T-cell (primary cell): Measurements from ENCODE around the gene MED27. TPM values are rescaled to one million over a fixed set of nuclear protein-coding genes. Genes with fewer than 3 reads are reported as not detected.

Source experiments
- ATAC-seq, 4 experiments: fragments of 200-7000 bp in 3 of 4; fragments of 150-1000 bp in 1 of 4; cut with Tn5 transposase; replicated peaks in 1 of 4; 1 replicate in 3 of 4; 2 replicates in 1 of 4; pipeline ENCODE4 v1.10.0; 2021; ENCODE audit warnings: moderate library complexity in 3 of 4, mild to moderate bottlenecking in 2 of 4, moderate number of reproducible peaks in 1 of 4
- CTCF ChIA-PET, 2 donors: fragments of 300-600 bp; sonication (Branson Sonifier 250); formaldehyde crosslinking; loops; one replicate each; lab custom pipeline; 2022; ENCODE audit warnings: antibody characterized with exemption in 2 of 2; lab: Charles Lee
- POLR2A ChIA-PET, 2 donors: fragments of 300-600 bp; sonication (Branson Sonifier 250); formaldehyde crosslinking; loops; one replicate each; lab custom pipeline; 2022; ENCODE audit warnings: antibody characterized with exemption in 2 of 2; lab: Charles Lee
- DNase-seq, 35 experiments: peaks; one replicate each; pipeline versions ENCODE4 v3.0.0 to v3.0.0-alpha.2; 2013 to 2023
- H3K27ac ChIP-seq: one replicate; pipeline ENCODE4 v1.5.1; 2013; ENCODE audit warnings: low read length
- H3K27me3 ChIP-seq, 2 experiments: replicated peaks in 1 of 2; 1 replicate in 1 of 2; 2 replicates in 1 of 2; pipeline versions ENCODE4 v1.6.1 to v1.7.0; 2013; ENCODE audit warnings: low read length in 1 of 2, mixed read lengths in 1 of 2; ENCODE audit not compliant: control insufficient read depth in 2 of 2, insufficient read depth in 2 of 2; ENCODE audit errors: extremely low read depth in 1 of 2
- H3K36me3 ChIP-seq, 2 donors: 1 replicate in 1 of 2; 2 replicates in 1 of 2; pipeline versions ENCODE4 v1.6.1 to v1.7.0; 2013; ENCODE audit warnings: low read length in 1 of 2; ENCODE audit not compliant: control insufficient read depth in 2 of 2, insufficient read depth in 1 of 2; ENCODE audit errors: extremely low read depth in 1 of 2
- H3K4me1 ChIP-seq, 2 experiments: 1 replicate in 1 of 2; 2 replicates in 1 of 2; pipeline versions ENCODE4 v1.6.1 to v1.7.0; 2013; ENCODE audit warnings: low read length in 2 of 2, mixed read lengths in 1 of 2; ENCODE audit not compliant: insufficient read depth in 2 of 2, control insufficient read depth in 1 of 2; ENCODE audit errors: extremely low read depth in 1 of 2
- H3K4me3 ChIP-seq, 2 donors: 1 replicate in 1 of 2; 2 replicates in 1 of 2; pipeline versions ENCODE4 v1.5.1 to v1.7.0; 2013; ENCODE audit warnings: mild to moderate bottlenecking in 2 of 2, low read length in 1 of 2, moderate library complexity in 1 of 2; ENCODE audit not compliant: control insufficient read depth in 1 of 2; ENCODE audit errors: extremely low read depth in 1 of 2
- H3K9me3 ChIP-seq: 2 replicates; pipeline ENCODE4 v1.7.0; 2013
- H3K27ac Mint-ChIP-seq, 2 donors: one replicate each; pipeline ENCODE4 v1.8.0; 2020 to 2021; ENCODE audit warnings: mild to moderate bottlenecking in 2 of 2, mixed read lengths in 2 of 2
- H3K27me3 Mint-ChIP-seq, 2 donors: one replicate each; pipeline ENCODE4 v1.8.0; 2021 to 2022; ENCODE audit warnings: mixed read lengths in 2 of 2
- H3K36me3 Mint-ChIP-seq: one replicate; pipeline ENCODE4 v1.8.0; 2021; ENCODE audit warnings: mixed read lengths
- H3K4me1 Mint-ChIP-seq, 3 donors: one replicate each; pipeline ENCODE4 v1.8.0; 2020 to 2022; ENCODE audit warnings: mixed read lengths in 3 of 3, mild to moderate bottlenecking in 1 of 3
- H3K4me3 Mint-ChIP-seq, 3 donors: one replicate each; pipeline ENCODE4 v1.8.0; 2020 to 2022; ENCODE audit warnings: mild to moderate bottlenecking in 3 of 3, mixed read lengths in 3 of 3, moderate library complexity in 3 of 3
- H3K9me3 Mint-ChIP-seq, 3 donors: one replicate each; pipeline ENCODE4 v1.8.0; 2020 to 2022; ENCODE audit warnings: mixed read lengths in 3 of 3
- WGBS: methylation state at CpG from one replicate; pipeline ENCODE4 v1.1.5; 2013; ENCODE audit warnings: missing lambda C conversion rate; ENCODE audit not compliant: insufficient coverage; 5-methylcytosine and 5-hydroxymethylcytosine counted together
- total RNA-seq, 35 experiments: library from RNA in 6 of 35; stranded (reverse) in 6 of 35; fragments of 120-200 nt in 1 of 35; gene quantifications; one replicate each; pipeline versions ENCODE4 v1.2.1 to v1.2.4 and lab custom pipeline; 2013 to 2026

Gene MED27
- total RNA-seq, 5 donors from 2014 or later (not counting 1 experiment from before 2014, with no cell fraction given): 15.0 to 26.7 (median 17.6) TPM

DNA sequence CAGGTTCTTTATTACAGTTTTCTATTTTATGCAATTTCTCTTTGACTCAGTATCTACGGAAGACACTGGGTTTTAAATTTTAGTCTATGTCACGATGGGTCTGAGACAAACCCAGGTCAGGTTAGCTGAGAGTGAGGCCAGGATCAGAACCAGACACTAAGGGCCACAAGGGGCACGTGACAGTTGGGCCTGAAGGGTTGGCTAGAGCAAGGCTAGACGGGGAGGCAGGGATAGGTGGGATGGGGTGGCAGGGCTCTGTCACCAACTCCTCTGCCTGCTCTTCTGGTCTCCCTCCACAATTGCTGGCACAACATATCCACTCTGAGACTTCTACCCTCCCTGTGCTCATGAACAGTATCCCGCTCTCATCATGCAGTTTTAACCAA, 76.4 kb downstream of the MED27 start:
- Mint-ChIP-seq H3K4me1 (peaks cover 28 to 52% (median 37%) of the 10 kb centered on the region in 3 donors), H3K27me3 (no peaks in the 10 kb centered on the region), H3K4me3 (no peak overlapping the region), H3K27ac (no peak overlapping the region), H3K9me3 (no peaks in the 10 kb centered on the region), H3K36me3 (peaks cover 25% of the 10 kb centered on the region)
- Histone ChIP-seq H3K4me1 (peaks cover 0 to 4% of the 10 kb centered on the region in 2 experiments), H3K27me3 (no peaks in the 10 kb centered on the region), H3K36me3 (no peaks in the 10 kb centered on the region), H3K27ac (no peak overlapping the region), H3K4me3 (no peak overlapping the region), H3K9me3 (no peaks in the 10 kb centered on the region)
- ATAC-seq (no peak), DNase-seq (no peak)
- ChIA-PET CTCF (interaction anchor here in 1 of 2 donors (0.6 kb wide), 1 partner anchor 257 kb away, joined by 3 read pairs; no protein-coding TSS in a partner anchor), POLR2A (no interaction called here)
- WGBS: 35% methylated on average over 3 of the region's 5 CpGs

DNA sequence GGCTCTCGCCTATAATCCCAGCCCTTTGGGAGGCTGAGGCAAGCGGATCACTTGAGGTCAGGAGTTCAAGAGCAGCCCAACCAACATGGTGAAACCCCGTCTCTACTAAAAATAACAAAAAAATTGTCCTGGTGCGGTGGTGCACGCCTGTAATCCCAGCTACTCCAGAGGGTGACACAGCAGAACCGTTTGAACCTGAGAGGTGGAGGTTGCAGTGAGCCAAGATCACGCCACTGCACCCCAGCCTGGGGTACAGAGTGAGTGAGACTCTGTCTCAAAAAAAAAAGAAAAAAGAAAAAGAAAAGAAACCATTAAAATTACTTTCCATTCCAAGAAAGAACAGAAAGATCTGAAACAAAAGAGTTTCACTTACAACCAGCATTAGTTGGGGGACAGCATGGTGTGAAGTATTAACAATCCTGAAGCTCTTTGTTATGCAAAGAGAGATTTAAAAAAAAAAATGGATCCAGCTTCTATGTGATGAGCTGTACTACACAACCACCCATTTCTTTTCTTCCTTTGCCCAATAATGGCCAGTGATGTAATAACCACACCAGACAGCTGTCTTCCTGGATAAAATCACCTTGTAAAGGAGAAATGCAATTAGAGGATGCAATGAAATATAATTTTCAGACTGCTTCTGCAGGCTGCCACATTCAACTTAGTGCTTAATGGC, 76.9 kb downstream of the MED27 start:
- ChIA-PET CTCF (interaction anchor here (0.6 kb wide), 2 partner anchors 18 to 258 kb away, joined by 3 read pairs; no protein-coding TSS in a partner anchor), POLR2A (no interaction called here)
- Mint-ChIP-seq H3K27ac (no peak overlapping the region), H3K4me3 (no peak overlapping the region), H3K27me3 (no peaks in the 10 kb centered on the region), H3K9me3 (no peaks in the 10 kb centered on the region), H3K36me3 (peaks cover 28% of the 10 kb centered on the region), H3K4me1 (peaks cover 24 to 47% (median 37%) of the 10 kb centered on the region in 3 donors)
- 62% methylated on average over 3 of the region's 7 CpGs for WGBS
- no peaks in the 10 kb centered on the region for H3K27me3 ChIP-seq
- H3K36me3 ChIP-seq: no peaks in the 10 kb centered on the region
- no peak overlapping the region for H3K4me3 ChIP-seq
- H3K9me3 ChIP-seq: no peaks in the 10 kb centered on the region
- ATAC-seq: no peak
- H3K4me1 ChIP-seq: peaks cover 0 to 4% of the 10 kb centered on the region in 2 experiments
- no peak for DNase-seq
- no peak overlapping the region for H3K27ac ChIP-seq

DNA sequence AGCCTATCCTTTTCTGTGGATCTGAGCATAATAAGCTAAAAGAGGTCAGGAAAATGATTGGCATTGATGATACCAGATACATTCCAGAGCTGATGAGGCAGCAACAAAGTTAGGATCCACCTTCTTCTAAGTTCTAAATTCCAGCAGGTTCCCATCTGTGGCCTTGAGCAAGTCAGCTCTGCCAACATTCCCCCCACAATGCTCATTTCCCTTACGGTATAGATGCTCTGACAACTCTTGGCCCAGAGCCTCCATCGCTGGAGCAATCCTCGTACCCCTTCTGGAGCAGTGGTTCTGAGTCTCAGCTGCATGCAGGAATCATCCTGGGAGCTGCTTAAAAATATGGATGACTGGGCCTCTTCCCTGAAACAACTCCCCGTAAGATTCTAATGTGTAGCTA, 78.1 kb downstream of the MED27 start:
- POLR2A ChIA-PET: no interaction called here
- peaks cover 13 to 36% (median 26%) of the 10 kb centered on the region in 3 donors for H3K4me1 Mint-ChIP-seq
- no peaks in the 10 kb centered on the region for H3K27me3 Mint-ChIP-seq
- ATAC-seq (no peak), DNase-seq (no peak)
- no peak overlapping the region for H3K4me3 ChIP-seq
- H3K27me3 ChIP-seq: no peaks in the 10 kb centered on the region
- H3K27ac Mint-ChIP-seq: no peak overlapping the region
- H3K36me3 Mint-ChIP-seq: peaks cover 32% of the 10 kb centered on the region
- WGBS: 96% methylated on average over 4 of the region's 4 CpGs
- CTCF ChIA-PET: interaction anchor here in 1 of 2 donors (0.9 kb wide), 1 partner anchor 17 kb away, joined by 3 read pairs; no protein-coding TSS in a partner anchor
- H3K4me1 ChIP-seq: no peaks in the 10 kb centered on the region
- H3K9me3 ChIP-seq: no peaks in the 10 kb centered on the region
- H3K27ac ChIP-seq: no peak overlapping the region
- H3K9me3 Mint-ChIP-seq: no peaks in the 10 kb centered on the region
- no peaks in the 10 kb centered on the region for H3K36me3 ChIP-seq
- no peak overlapping the region for H3K4me3 Mint-ChIP-seq

DNA sequence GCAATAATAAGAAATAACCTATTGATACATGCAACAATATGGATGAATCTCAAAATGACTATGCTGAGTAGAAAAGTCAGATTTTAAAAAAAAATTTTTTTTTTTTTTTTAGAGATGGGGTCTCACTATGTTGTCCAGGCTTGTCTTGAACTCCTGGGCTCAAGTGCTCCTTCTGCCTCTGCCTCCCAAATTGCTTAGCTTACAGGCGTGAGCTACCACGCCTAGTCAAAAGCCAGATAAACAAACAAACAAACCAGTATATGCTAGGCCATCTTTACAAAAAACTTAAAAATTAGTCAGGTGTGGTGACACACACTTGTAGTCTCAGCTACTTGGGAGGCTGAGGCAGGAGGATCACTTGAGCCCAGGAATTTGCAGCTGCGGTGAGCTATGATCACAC, 79.0 kb downstream of the MED27 start:
- Mint-ChIP-seq H3K9me3 (no peaks in the 10 kb centered on the region), H3K27me3 (no peaks in the 10 kb centered on the region), H3K4me3 (no peak overlapping the region), H3K27ac (peak overlapping the region in 1 of 2 donors; percentile 58), H3K36me3 (peaks cover 36% of the 10 kb centered on the region), H3K4me1 (peaks cover 7 to 31% (median 20%) of the 10 kb centered on the region in 3 donors)
- peaks cover 0 to 7% of the 10 kb centered on the region in 2 donors for H3K36me3 ChIP-seq
- ChIA-PET POLR2A (no interaction called here), CTCF (no interaction called here)
- H3K4me1 ChIP-seq: no peaks in the 10 kb centered on the region
- H3K27ac ChIP-seq: no peak overlapping the region
- no peaks in the 10 kb centered on the region for H3K9me3 ChIP-seq
- H3K27me3 ChIP-seq: no peaks in the 10 kb centered on the region
- no CpG with 5 or more reads among the region's 3 CpGs for WGBS
- no peak for DNase-seq
- ATAC-seq: no peak
- no peak overlapping the region for H3K4me3 ChIP-seq

DNA sequence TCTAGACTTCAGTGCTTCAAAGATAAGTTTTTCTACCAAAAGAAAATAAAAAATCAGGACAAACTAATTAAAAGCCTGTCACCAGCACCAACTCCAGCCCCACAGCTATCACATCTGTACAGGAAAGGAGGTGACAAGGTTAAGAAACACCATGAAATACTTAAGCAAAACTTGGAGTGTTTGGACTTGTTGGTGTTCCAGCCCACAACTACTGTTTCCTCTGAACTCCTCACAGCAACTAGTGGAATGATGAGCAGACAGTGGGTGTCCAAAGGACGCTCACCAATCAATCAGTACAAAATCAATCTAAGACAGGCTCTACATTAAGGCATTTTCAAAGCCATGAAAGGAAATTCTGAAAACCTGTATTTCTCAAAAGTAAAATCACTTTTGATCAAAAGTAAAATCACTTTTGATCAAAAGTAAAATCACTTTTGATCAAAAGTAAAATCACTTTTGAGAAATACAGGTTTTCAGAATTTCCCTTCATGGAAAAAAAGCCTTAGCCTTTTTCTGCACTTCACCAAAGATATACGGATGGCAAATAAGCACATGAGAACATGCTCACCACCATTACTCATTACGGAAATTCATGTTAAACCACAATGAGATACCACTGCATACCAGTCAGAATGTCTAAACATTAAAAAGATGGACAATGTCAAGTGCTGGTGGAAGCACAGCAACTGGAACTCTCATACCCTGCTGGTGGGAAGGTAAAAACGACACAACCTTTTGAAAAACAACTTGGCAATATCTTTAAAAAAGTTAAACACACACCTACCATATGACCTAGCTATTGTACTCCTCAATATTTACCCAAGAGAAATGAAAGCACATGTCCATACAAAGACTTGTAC, 79.7 kb downstream of the MED27 start:
- peaks cover 7 to 30% (median 20%) of the 10 kb centered on the region in 3 donors for H3K4me1 Mint-ChIP-seq
- Histone ChIP-seq H3K4me3 (no peak overlapping the region), H3K4me1 (no peaks in the 10 kb centered on the region), H3K27ac (no peak overlapping the region), H3K9me3 (no peaks in the 10 kb centered on the region), H3K36me3 (peaks cover 0 to 10% of the 10 kb centered on the region in 2 donors), H3K27me3 (no peaks in the 10 kb centered on the region)
- 46% methylated on average over 3 of the region's 4 CpGs for whole genome bisulfite sequencing
- no peak overlapping the region for H3K4me3 Mint-ChIP-seq
- DNase-seq: peak in 1 of 35 experiments; percentile 2
- H3K27me3 Mint-ChIP-seq: no peaks in the 10 kb centered on the region
- ChIA-PET CTCF (no interaction called here), POLR2A (no interaction called here)
- peaks cover 43% of the 10 kb centered on the region for H3K36me3 Mint-ChIP-seq
- no peak overlapping the region for H3K27ac Mint-ChIP-seq
- H3K9me3 Mint-ChIP-seq: no peaks in the 10 kb centered on the region
- ATAC-seq: peak in 1 of 4 experiments; percentile 44

DNA sequence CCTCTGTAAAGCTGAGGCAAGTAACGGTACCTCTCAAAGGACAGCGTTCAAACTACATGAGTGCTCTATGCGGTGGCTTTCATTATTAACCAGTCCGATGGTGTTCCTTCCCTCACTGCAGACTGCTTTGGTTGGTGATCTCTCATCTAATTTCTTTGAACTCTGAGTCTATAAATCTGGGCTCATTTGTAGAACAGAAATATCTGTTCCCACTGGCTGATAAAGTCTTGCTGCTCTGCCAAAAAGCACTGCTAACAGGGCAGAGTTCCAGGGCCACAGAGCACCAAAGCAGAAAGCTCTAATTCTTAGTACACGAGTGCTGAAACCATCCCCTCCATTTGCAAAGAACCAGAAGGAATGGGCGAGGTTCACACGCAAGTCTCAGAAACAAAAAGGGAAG, 81.9 kb downstream of the MED27 start:
- Histone ChIP-seq H3K36me3 (peaks cover 0 to 10% of the 10 kb centered on the region in 2 donors), H3K4me1 (no peaks in the 10 kb centered on the region), H3K27ac (no peak overlapping the region), H3K4me3 (no peak overlapping the region), H3K9me3 (no peaks in the 10 kb centered on the region), H3K27me3 (no peaks in the 10 kb centered on the region)
- no peaks in the 10 kb centered on the region for H3K9me3 Mint-ChIP-seq
- H3K27me3 Mint-ChIP-seq: no peaks in the 10 kb centered on the region
- ATAC-seq (no peak), DNase-seq (no peak)
- H3K4me1 Mint-ChIP-seq: peaks cover 0 to 13% (median 12%) of the 10 kb centered on the region in 3 donors
- no peak overlapping the region for H3K27ac Mint-ChIP-seq
- no peak overlapping the region for H3K4me3 Mint-ChIP-seq
- 100% methylated on average over 5 of the region's 7 CpGs for WGBS
- H3K36me3 Mint-ChIP-seq: peaks cover 52% of the 10 kb centered on the region
- ChIA-PET CTCF (no interaction called here), POLR2A (no interaction called here)
